ENCODE measurements around the gene H1-8.

Gene H1-8

DNA sequence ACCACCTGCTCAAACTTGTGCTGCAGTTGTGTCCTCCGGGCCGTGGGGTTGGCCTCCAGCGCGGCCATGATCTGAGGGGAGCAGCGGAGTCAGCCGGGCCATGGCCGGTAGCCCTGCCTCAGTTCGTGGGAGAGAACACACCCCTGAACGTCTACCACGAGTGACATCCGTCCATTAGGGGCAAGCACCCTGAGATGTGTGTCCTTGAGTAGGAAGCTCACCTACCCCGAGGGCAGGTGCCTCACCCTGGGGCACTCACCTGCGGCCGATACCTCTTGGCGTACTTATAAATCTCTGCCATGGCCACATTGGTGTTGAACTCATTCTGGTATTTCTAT, 13.4 kb downstream of the H1-8 start:
- no peak for DNase-seq (ENCODE audit: low read depth)

GRCh38 chr3:129556890-129557547, 14.0 kb downstream of the H1-8 start:
- no peak for DNase-seq (ENCODE audit: low read depth)

GRCh38 chr3:129557548-129557894, 14.5 kb downstream of the H1-8 start:
- DNase-seq (ENCODE audit: low read depth) = peak; percentile 87

- DNase-seq (ENCODE audit: low read depth) = no peak
Measured at GRCh38 chr3:129558081-129558771, 15.3 kb downstream of the H1-8 start.

- peak; percentile 93 for DNase-seq (ENCODE audit: low read depth)
Measured at GRCh38 chr3:129558772-129559564, 16.0 kb downstream of the H1-8 start.

- DNase-seq (ENCODE audit: low read depth) = no peak
Measured at GRCh38 chr3:129559565-129560079, 16.6 kb downstream of the H1-8 start.

DNA sequence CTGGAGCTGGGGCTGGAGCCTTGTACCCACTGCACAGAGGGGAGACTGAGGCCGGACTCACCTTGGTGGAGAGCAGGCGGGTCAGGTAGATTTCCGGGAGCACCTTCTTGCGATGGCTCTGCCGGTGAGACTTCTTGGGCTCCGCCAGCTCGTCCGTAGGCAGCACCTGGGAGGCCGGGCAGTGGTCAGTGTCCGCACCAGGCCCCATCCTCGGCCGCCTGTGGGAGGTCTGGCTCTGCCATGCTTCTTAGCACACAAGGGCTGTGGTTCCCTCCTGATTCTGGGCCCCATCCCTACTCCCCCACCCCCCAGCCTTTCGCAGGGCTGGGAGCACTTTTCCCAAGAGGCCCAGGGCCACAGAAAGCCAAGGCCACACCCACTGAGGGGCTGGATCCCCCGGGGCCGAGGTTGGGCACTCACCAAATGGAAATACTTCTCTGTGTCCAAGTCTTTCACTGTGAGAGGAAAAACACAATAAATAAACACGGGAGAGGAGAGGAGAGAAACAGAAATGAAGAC, 17.4 kb downstream of the H1-8 start:
- peak; percentile 96 for DNase-seq (ENCODE audit: low read depth)

DNA sequence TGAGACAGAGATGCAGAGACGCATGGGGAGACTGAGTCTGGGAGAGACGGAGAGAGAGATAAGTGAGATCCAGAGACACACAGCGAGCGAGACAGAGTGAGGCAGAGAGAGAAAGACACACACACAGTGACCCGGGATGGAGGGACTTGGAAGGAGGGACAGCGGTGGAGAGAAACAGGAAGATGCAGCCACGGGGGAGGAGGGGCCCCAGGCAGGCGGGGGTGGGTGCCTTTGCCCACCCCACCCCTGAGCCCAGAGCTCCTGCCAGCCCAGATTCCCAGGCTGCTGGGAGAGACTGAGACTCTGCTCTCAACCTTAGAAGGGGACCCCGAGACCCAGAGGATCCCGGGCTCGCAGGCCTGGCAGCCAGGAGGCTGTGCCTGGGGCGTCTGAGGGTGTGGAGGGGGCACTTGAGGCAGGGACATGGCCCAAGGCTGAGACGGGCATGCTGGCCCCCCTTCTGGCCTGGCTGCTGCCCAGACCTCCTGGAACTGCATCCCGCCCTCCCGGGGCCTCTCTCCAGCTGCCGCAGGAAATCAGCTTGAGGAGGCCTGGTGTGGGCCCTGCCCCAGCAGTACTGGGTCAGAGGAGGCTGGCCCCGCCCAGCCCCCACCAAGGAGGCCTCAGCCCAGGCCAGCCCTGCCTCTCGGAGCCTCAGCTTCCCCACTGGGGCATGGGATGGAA, 18.1 kb downstream of the H1-8 start:
- peak; percentile 97 for DNase-seq (ENCODE audit: low read depth)

DNA sequence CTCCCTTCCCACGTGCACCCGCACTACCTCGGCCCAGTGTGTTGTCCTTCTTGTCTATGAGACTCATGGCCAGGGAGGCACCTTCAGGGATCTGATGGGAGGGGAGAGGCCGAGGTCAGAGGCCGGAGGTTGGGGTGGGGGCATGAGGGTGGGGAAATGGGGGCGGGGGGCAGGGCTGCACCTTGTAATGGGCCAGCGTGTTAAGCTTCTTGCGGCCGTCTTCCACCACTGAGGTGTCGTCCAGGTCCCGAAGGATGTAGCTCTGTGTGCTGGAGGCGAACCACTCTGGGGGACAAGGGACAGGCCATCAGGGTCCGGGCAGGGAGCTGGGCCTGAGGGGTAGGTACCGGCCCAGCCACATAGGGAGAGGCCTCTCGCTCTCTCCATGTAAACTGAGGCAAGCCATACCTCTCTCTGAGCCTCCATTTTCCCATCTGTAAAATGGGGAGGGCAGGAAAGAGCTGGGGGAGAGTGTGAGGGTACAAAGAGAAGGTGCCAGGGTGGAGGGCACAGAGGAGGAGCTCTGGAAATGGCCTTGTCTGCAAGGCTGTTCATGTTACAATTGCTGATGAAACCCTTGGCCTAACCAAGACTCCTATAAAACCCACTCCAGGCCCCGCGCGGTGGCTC, 18.8 kb downstream of the H1-8 start:
- DNase-seq (ENCODE audit: low read depth) = no peak

- no peak for DNase-seq (ENCODE audit: low read depth)
Measured at GRCh38 chr3:129562803-129563202, 19.8 kb downstream of the H1-8 start.

DNA sequence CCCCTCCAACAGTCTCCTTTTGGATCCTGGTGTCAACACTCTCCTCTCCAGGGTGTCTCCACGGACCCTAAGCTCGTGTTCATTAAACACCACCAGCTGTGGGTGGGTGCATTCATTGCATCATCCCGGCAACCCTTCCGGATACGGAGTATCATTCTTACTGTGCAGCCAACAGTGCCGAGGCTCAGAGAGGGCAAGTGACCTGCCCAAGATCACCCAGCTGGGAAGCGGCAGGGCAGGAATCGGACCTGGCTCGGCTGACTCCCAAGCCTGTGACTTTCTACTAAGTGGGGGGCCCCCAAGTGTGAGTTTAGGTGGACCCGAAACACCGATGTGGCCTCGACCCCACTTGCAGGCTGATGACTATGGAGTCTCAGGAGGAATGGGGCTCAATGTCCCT, 20.4 kb downstream of the H1-8 start:
- no peak for DNase-seq (ENCODE audit: low read depth)

- DNase-seq (ENCODE audit: low read depth) = peak; percentile 47
Measured at GRCh38 chr3:129563850-129564535, 21.0 kb downstream of the H1-8 start.

- no peak for DNase-seq (ENCODE audit: low read depth)
Measured at GRCh38 chr3:129564981-129565644, 22.1 kb downstream of the H1-8 start.

GRCh38 chr3:129565902-129566301, 22.9 kb downstream of the H1-8 start:
- no peak for DNase-seq (ENCODE audit: low read depth)

- peak; percentile 35 for DNase-seq (ENCODE audit: low read depth)
Measured at GRCh38 chr3:129567176-129567705, 24.3 kb downstream of the H1-8 start.

DNA sequence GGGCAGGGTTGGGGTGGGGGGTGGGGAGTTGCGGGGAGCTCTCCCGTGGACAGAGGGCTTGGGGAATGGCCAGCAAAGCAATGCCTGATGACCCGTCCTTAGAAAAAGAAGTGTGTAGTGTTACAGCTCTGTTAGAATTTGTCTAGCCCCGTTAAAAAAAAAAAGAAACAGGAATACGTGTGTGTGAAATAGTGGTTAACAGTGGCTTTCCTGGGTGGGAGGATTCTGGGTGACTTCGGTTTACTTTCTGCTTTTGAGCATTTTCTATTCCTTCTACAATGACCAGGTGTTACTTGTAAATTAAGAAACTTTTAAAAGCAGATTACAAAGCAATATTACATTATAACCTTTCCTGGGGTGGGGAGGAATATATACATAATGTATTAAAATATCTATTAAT, 25.0 kb downstream of the H1-8 start:
- no peak for DNase-seq (ENCODE audit: low read depth)

DNA sequence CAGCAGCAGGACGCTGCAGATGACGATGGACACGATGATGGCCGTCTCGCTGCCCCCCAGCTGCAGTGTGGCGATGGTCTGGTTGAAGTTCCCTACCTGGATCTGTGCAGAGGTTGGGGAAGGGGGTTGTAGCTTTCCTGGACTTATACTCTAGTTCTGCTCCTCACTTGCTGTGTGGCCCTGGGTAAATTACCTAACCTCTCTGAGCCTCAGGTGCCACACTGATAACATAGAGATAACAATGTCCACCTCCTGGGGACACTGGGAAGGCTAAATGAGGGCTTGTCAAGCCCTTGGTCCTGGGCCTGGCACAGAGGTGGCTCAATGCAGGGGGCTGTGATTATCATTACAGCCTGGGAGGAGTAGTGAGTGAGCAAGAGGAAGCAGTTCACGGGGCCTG, 26.9 kb downstream of the H1-8 start:
- no peak for DNase-seq (ENCODE audit: low read depth)

DNA sequence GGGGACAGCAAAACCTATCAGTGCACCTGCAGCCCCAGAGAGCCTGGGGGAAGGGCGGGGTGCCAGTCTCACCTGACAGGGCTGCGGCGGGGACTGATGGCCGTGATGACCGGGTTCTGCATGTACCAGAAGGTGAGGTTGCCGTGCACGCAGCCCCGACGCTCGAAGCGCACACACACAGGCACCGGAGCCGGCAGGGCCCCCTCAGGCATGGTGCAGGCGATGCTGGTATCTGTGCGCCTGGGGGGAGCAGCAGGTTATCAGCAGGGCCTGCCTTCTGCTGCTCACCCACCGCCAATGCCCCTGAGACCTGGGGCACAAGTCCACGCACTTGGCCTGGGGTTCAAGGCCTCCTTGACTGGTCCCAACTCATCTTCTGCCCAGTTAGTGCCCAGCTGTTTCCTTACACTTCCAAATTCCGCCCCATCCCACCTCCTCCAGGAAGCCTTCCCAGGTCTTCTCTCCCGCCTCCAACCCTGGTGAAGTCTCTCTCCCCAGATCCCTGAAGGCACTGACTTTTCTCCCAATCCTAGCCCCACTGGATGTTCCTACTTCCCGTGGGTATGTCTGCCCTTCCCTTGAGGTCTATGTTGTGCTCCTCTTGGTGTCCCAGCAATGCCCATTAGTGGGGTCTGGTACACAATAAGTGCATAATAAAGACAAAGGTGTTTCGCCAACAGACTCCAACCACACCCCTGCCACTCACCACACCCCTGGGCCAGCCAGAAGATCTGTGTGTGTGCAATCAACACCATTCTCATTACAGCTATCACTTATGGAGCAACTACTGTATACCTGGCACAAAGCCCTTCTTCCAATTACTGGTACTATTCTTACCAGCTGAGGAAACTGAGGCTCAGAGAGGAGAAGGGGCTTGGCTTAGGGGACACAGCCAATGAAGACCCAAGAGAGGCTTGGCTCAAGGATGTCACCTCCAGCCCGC, 28.9 kb downstream of the H1-8 start:
- DNase-seq (ENCODE audit: low read depth) = no peak

DNA sequence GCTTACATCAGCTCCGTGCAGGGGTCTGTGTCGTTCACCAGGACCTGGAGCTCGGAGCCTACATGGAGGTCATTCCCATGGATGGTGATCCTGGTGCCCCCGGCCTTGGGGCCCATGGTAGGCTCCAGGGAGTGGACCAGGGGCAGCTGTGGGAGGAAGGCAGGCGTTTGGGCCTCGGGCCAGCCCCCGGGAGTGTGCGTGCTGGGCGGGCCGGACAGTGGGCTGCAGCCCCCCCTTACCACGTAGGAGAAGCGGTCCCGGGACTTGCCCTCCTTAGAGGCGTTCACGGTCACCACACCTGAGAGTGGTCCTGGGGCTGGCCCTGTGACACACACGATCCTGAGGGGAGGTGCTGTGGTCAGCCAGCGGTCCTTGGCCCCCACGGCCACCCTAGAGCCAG, 29.6 kb downstream of the H1-8 start:
- DNase-seq (ENCODE audit: low read depth) = no peak
